NB4 (cell line): ENCODE results near the gene SH3PXD2B.
A peak's percentile ranks its signal among the peaks of the same experiment; 100 is the strongest.
"Not testable (repeated sequence)": the region's sequence is repeated elsewhere in the genome, so short reads cannot be mapped to it uniquely, and the experiment has no call there.

Experiments used
- DNase-seq: peaks from one replicate; pipeline ENCODE4 v3.0.0; 2010; ENCODE audit warnings: low read depth
- H3K4me3 ChIP-seq: one replicate; pipeline ENCODE4 v1.5.1; 2011; ENCODE audit warnings: mild to moderate bottlenecking, low read depth, low read length, moderate library complexity
- MYC ChIP-seq: IDR thresholded peaks from 2 replicates; pipeline ENCODE4 v1.6.1; 2011; ENCODE audit warnings: low read depth, low read length
- POLR2A ChIP-seq: IDR thresholded peaks from 2 replicates; pipeline ENCODE4 v1.6.1; 2011; ENCODE audit warnings: mild to moderate bottlenecking; ENCODE audit not compliant: insufficient read length; ENCODE audit errors: extremely low read depth
- TF ChIP-seq, protein P1 (sequence below): IDR thresholded peaks from 2 replicates; pipeline ENCODE4 v1.6.1; 2011; ENCODE audit warnings: low read depth, low read length
- TF ChIP-seq, protein P2 (sequence below): IDR thresholded peaks from one replicate; pipeline ENCODE4 v1.5.1; 2012; ENCODE audit warnings: low read depth, low read length

SH3PXD2B gene

GRCh38 chr5:172299916-172300439, 154.3 kb downstream of the SH3PXD2B start:
- H3K4me3 ChIP-seq, result no peak overlapping the region
- DNase-seq, result peak; percentile 26
- TF ChIP-seq, protein P1, sequence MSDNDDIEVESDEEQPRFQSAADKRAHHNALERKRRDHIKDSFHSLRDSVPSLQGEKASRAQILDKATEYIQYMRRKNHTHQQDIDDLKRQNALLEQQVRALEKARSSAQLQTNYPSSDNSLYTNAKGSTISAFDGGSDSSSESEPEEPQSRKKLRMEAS, result no peak
- TF ChIP-seq MYC (no peak), POLR2A (no peak)
- TF ChIP-seq, protein P2, sequence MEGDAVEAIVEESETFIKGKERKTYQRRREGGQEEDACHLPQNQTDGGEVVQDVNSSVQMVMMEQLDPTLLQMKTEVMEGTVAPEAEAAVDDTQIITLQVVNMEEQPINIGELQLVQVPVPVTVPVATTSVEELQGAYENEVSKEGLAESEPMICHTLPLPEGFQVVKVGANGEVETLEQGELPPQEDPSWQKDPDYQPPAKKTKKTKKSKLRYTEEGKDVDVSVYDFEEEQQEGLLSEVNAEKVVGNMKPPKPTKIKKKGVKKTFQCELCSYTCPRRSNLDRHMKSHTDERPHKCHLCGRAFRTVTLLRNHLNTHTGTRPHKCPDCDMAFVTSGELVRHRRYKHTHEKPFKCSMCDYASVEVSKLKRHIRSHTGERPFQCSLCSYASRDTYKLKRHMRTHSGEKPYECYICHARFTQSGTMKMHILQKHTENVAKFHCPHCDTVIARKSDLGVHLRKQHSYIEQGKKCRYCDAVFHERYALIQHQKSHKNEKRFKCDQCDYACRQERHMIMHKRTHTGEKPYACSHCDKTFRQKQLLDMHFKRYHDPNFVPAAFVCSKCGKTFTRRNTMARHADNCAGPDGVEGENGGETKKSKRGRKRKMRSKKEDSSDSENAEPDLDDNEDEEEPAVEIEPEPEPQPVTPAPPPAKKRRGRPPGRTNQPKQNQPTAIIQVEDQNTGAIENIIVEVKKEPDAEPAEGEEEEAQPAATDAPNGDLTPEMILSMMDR, result no peak

GRCh38 chr5:172294831-172295230, 159.5 kb downstream of the SH3PXD2B start:
- no peak overlapping the region for H3K4me3 ChIP-seq
- no peak for DNase-seq
- TF ChIP-seq MYC (no peak), POLR2A (no peak)
- TF ChIP-seq, protein P2, result no peak
- TF ChIP-seq, protein P1, result no peak

DNA sequence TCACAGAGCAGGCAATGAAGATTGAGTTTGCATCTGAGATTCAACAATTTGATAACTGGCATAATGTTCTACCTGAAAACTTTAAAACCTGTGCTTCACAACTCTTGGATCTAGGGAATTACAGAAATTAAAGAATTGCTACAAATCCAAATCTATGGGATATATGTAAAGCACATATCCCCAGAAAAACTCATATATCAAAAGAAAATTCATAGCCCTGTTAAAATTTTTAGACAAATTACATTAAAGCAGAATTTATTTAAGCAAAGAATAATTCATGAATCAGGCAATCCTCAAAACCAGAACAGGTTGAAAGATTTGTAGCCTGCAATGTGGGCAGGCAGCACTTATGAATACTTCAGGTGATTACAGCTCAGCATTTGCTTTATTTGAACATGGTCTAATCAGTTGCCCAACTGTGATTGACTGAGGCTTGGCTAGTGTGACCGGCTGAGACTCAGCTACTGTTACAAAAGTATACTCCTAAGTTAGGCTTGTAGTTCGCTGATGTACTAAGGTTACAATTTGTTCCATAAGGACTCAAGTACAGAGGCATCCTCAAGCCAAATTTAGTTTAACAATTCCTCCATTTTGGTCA, 160.5 kb downstream of the SH3PXD2B start:
- no peak overlapping the region for H3K4me3 ChIP-seq
- no peak for TF ChIP-seq MYC
- TF ChIP-seq, protein P1, result no peak
- TF ChIP-seq POLR2A, result no peak
- TF ChIP-seq, protein P2, result no peak
- DNase-seq, result no peak

- no peak overlapping the region for H3K4me3 ChIP-seq
- no peak for TF ChIP-seq POLR2A
- TF ChIP-seq, protein P2, result peak; percentile 90
- DNase-seq, result peak; percentile 86
Measured at GRCh38 chr5:172293054-172293744, 161.1 kb downstream of the SH3PXD2B start.

- not testable (repeated sequence) for H3K4me3 ChIP-seq, DNase-seq
Measured at GRCh38 chr5:172291837-172292236, 162.5 kb downstream of the SH3PXD2B start.

DNA sequence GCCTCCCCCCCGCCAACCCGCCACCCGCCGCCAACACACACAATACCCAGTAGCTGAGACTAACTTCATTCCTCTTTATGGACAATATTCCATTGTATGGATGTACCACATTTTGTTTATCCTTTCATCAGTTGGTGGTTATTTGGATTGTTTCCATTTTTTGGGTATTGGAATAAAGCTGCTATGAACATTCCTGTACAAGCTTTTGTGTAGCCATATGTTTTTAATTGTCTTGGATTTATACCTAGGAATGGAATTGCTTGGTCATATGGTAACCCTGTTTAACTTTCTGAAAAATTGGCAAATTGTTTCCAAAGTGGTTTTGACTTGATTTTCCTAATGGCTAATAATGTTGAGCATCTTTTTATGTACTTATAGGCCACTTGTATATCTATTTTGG, 165.9 kb downstream of the SH3PXD2B start:
- no peak overlapping the region for H3K4me3 ChIP-seq
- TF ChIP-seq MYC (no peak), POLR2A (no peak)
- TF ChIP-seq, protein P2, result no peak
- TF ChIP-seq, protein P1, result no peak
- DNase-seq, result no peak

GRCh38 chr5:172287140-172287539, 167.2 kb downstream of the SH3PXD2B start:
- not testable (repeated sequence) for H3K4me3 ChIP-seq

More at GRCh38 chr5:172287140-172287539, 167.2 kb downstream of the SH3PXD2B start:
- not testable (repeated sequence) for DNase-seq
